HG02571 (cell line): ENCODE measurements around the gene AQP6.
A peak's percentile ranks its signal among the peaks of the same experiment; 100 is the strongest.

ENCODE experiments used
- ATAC-seq: cut with Tn5 transposase; IDR thresholded peaks from one replicate; pipeline ENCODE4 v1.9.1; 2021; ENCODE audit warnings: mild to moderate bottlenecking, moderate library complexity; ENCODE audit not compliant: unreplicated experiment

Gene AQP6

GRCh38 chr12:49942921-49943624 lies 29.7 kb upstream of the AQP6 start:
- ATAC-seq = no peak

DNA sequence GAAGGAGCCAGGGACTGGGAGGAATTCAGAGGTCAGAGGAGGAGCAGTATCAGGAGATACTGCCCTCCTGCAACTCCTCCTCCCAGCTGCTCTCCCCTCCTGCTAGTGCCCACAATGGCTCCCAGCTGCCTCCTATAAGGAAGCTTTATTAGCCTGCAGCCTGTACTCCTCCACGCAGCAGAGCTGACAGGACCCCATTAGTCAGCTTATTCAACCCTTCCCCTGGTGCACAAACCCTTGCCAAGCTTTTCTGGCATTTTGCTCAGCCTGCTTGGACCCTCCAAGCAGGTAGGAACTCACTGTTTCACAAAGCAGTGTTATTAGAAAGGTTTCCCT lies 29.2 kb upstream of the AQP6 start:
- ATAC-seq = no peak

DNA sequence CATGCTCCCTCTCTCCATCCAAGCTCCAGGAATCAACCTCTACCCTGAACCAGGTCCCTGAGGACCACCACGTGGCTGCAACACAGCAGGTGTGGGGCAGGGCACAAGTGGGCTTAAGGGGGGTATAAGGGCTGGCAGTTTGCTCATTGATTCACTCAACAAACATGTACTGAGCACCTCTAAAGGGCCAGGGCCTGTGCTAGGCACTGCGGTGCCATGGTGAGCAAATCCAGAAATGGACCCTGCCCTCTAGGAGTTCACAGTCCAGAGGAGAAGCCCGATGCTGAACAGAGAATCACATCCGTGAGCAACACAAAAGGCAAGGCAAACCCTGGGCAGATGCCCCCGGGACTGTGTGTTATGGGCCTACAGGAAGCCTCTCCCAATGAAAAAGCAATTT lies 28.7 kb upstream of the AQP6 start:
- ATAC-seq = no peak

GRCh38 chr12:49944718-49945117 lies 28.0 kb upstream of the AQP6 start:
- no peak for ATAC-seq

DNA sequence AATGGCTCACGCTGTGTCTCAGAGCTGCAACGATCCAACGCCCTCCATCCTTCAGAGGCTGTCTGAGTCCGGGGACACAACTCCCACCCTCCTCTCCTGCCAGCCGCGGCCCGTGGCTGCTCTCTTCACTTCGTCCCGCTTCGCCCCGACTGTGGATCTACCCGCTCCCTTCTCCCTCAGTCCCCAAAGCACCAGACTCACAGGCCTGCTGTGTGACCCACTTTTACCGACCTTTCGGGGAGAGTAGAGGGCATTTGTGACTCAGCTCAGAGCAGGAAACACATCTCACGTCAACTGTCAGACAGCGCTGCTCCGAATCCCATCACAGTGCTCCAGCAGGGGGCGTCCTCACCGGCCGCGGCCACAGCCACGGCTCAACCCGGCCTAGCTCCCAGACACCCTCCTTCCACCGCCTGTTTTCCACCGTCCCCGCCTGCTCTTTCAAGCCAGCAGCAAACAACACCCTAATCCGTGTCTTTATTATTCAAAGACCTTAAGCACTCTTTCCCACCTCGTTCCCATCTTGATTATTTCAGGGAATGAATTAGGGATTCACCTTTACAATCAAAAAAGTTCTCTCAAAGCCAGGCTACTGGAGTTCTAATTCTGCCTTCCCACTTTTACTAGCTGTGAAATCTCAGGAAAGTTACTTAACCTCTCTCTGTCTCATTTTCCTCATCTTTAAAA lies 27.2 kb upstream of the AQP6 start:
- peak; percentile 53 for ATAC-seq

DNA sequence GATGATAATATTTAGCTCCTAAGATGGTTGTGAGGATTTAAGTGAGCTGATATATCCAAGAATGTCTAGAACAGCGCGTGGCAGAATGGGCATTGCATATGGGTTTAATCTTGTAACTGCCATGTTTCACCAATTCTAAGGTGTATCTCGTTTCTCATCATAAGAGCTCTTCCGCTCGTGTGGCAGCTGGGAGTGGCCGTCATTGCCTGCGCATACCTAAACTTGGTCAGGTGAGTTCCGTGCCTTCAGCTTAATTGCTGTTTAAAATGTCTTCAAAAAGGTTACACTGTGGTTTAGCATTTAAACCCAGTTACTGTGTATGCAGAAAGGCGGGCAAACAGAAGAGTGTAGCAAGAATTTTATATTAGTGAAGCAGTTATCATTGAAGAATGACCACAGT lies 26.7 kb upstream of the AQP6 start:
- ATAC-seq = no peak

DNA sequence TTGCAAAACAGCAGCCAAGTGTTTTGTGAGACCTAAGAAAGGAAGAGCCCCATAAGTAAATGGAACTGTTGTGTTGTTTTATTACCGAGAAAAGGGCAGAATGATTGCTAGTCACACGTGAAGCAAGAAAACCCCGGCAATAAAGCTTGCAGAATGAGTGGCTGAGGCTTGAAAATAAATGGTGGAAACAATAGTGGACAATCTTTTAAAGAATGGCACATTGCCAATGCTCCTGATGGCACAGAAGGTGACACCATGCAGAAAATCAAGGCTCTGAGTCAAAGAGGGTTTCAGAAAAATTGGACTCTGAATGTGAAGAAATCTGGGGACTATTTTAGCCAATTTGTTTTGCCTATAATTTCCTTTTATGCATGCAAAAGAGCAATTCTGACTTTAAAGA lies 26.2 kb upstream of the AQP6 start:
- ATAC-seq = no peak

DNA sequence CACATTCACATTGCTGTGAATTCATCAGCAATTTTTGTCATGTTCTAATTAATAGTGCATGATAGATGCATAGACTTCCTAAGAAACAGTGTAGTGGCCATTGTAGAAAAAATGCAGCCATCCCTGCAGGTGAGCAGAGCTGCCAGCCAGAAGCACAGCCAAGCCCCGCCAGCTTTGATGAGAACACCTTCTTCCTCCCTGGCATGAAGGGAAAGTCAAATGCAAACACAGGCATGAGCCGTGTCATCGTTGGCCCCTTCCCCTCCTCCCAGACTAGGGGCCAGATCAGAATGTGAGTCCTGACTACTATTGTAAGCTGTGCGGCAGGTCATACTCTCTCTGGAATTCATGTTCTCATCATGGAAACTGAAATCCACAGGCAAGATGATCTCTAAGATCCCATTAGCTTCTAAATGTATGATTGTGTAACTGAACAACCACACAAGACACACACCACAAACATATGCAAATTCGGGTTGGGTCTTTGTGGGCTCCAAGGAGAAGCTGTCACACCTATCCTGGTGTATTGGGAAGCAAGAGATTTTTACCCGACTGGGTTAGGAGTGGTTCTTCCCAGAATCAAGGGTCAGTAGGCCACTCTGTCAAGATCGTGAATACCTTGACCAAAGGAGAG lies 25.0 kb upstream of the AQP6 start:
- no peak for ATAC-seq

GRCh38 chr12:49948866-49949845 lies 23.6 kb upstream of the AQP6 start:
- ATAC-seq = no peak

DNA sequence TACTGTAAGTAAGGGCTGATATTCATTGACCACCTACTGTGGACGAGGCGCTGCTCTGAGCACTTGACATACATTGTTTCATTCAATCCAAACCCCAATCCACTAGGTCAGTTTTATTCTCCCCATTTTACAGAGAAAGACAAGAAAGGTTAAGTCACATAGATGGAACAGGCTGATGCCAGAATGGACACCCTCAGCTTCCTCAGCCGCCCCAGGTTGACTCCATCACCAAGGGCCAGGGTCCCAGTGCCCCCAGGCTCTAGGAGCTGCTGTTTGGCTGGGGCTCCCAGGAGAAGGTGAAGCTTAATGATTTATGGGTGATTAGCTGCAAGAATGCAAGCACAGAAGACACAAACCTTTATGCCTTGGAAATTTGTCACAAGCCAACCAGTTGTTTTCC lies 22.9 kb upstream of the AQP6 start:
- ATAC-seq = no peak

DNA sequence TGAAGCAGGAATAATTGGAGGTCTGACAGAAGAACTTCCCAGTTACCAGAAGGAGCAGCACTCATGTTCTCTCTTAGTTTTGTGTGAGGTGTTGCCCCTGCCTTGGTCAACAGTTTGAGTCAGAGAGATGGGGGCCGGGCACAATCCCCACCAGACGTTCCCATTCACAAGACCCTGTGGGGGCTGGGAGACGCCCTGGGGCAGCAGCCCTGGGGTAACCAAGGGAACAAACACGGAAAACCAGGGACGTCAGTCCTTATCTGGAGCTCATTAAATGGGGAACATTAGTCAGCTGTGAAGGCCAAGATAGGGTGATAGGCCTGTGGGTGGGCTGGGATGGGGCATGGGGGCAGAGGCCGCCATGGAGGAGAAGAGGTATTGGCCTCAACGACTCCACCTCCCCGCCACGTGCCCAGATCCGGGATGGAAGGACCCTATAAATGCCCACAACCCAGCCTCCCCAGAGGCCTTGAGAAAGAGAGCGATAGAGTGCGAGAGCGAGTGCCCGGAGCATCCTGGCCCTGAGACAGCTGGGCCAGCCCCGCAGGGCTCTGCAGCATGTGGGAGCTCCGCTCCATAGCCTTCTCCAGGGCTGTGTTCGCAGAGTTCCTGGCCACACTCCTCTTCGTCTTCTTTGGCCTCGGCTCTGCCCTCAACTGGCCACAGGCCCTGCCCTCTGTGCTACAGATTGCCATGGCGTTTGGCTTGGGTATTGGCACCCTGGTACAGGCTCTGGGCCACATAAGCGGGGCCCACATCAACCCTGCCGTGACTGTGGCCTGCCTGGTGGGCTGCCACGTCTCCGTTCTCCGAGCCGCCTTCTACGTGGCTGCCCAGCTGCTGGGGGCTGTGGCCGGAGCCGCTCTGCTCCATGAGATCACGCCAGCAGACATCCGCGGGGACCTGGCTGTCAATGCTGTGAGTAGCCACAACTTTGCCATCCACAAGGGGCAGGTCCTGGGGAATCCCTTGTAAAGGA lies 22.2 kb upstream of the AQP6 start, which contains the start of gene AQP2:
AQP2 (plus strand) TSS at position 465 of the 979 bp plus-strand sequence; CDS start at position 559, 94 bp downstream.
- ATAC-seq = no peak

DNA sequence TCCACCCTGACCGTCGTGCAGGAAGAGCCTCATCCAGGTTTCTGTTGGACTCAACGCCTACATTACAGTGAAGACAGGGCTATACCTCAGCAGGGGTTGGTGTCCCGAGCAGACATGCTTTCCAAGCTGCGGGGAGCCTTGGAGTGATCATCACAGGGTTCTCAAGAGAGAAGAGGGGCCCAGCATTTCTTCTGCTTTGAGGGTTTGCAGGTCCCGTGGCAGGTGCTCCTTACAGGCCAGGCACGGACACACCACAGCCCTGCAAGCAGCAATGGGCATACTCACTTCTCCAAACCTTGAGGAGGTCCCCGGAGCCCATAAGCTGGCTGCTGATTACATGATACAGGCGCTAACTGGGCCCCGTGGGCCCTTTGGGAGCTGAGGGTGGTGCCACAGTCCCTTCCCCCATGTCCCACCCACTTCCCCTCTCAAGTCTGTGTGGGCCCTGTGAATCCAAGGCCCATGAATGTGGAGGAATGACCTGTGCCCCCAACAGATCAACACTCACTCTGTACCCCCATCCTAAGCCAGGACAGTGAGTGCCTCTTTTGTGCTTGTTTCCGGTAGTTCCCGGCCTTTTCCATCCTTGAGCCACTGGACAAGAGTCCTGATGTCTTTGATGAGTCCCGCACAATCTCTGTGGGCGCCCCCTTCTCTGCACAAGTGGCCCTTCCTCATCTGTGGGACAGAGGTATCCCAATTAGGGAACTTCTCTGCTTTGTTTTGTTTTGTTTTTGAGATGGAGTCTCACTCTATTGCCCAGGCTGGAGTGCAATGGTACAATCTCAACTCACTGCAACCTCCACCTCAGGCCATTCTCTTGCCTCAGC lies 21.1 kb upstream of the AQP6 start:
- ATAC-seq = no peak

DNA sequence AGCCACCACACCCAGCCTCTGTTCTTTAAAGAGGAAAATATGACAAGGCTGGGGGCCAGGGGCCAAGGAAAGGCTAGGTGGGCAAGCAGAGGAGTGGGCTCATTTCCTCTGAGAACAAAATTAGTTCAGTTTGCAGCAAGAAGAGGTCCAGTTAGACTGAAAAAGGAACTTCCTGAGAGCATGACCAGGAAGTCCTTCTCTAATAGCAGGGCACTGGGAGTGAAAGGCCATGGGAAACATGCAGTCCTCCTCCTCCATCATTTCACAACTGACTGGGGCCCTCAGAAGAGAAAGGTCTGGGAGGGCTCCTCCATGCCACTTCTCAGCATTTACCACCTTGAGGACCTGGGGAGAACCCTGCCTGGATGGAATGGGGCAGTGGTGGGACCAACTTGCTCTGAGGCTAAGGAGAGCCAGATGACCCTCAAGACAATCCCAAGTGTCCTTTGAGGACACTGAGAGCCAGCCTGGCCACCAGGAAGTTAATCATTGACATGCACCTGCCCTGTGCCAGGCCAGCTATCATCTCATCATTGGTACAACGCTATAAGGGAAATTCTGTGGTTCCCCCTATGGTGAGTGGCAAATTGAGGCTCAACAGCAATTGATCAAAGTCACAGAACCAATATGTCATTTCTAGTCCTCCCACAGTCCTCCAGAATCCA lies 20.2 kb upstream of the AQP6 start:
- no peak for ATAC-seq

- no peak for ATAC-seq
Observed at GRCh38 chr12:49953151-49953550, 19.6 kb upstream of the AQP6 start.

DNA sequence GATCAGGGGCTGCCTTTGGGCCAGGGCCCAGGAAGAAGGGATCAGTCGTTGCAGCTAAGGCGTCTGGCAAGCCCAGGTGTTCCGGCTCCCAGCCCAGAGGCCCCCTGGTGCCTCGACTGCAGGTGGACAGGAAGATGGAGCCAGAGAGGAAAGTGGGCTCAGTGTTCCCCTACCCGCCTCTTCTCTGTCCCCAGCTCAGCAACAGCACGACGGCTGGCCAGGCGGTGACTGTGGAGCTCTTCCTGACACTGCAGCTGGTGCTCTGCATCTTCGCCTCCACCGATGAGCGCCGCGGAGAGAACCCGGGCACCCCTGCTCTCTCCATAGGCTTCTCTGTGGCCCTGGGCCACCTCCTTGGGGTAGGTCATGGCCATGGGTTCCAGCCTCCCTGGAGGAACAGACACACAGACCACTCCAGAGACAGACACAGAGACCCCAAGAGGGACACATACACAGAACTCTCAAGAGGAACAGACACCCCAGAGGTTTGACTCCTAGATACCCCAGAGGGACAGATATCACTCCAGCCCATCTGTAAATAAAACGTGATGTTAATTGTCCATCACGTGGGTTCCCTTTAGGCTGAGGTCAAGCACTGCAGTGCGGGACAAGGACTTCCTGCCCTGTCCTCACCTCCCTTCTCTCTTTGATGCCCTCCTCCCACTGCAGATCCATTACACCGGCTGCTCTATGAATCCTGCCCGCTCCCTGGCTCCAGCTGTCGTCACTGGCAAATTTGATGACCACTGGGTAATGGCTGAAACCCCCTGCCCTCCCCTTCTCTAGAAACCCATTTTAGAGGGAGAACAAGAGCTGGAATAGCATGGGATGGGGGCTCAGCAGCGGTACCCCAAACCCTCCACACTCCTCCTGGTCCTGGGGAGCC lies 18.5 kb upstream of the AQP6 start:
- no peak for ATAC-seq

- ATAC-seq = no peak
Observed at GRCh38 chr12:49954863-49955830, 17.6 kb upstream of the AQP6 start.
